Measurements from ENCODE around the gene MACC1. TPM values are rescaled to one million over a fixed set of nuclear protein-coding genes. Genes with fewer than 3 reads are reported as not detected.

The MACC1 gene
- total and polyA plus RNA-seq, 9 of the 15 experiments (the other 6 are each of a cell fraction or from before 2014, with no cell fraction given): 5.9 to 30.2 (median 10.4) TPM

- no TSS peak for BruUV-seq (replicated peaks)
- no peak for FAIRE-seq
- Histone ChIP-seq H3K9me3 (replicated peaks; ENCODE audit: control insufficient read depth, insufficient read depth, low read depth, low read length) (no peaks in the 10 kb centered on the region), H3K27ac (ENCODE audit: extremely low read depth, low read depth, low read length) (no peak overlapping the region), H4K20me1 (replicated peaks; ENCODE audit: control insufficient read depth, insufficient read depth, low read length) (no peaks in the 10 kb centered on the region), H2AFZ (ENCODE audit: low read depth, low read length) (no peak overlapping the region), H3K36me3 (ENCODE audit: control insufficient read depth, insufficient read depth, low read length) (no peaks in the 10 kb centered on the region; the same call in 2 of the 3 replicates), H3K9ac (ENCODE audit: insufficient read depth in 1 of 2, low read depth in 2 of 2, low read length in 2 of 2) (no peak overlapping the region), H3K9me1 (ENCODE audit: control insufficient read depth, insufficient read depth, low read length) (no peaks in the 10 kb centered on the region), H3K4me2 (ENCODE audit: insufficient read depth, low read length) (no peak overlapping the region), H3K79me2 (ENCODE audit: control insufficient read depth, insufficient read depth, low read length) (no peaks in the 10 kb centered on the region), H3K4me3 (no peak overlapping the region), H3K4me1 (replicated peaks in 1 of 2; ENCODE audit: control insufficient read depth in 2 of 2, insufficient read depth in 2 of 2, low read length in 2 of 2) (no peaks in the 10 kb centered on the region), H3K27me3 (ENCODE audit: control insufficient read depth in 2 of 2, insufficient read depth in 2 of 2, low read length in 2 of 2) (no peaks in the 10 kb centered on the region)
- TF ChIP-seq GTF2A2 (tag; IDR thresholded peaks at IDR 0.05): no peak
- TF ChIP-seq SREBF2 (CRISPR knock-in tag; IDR thresholded peaks at IDR 0.05): no peak
- TF ChIP-seq ARID2 (IDR thresholded peaks at IDR 0.05): no peak
- no peak for TF ChIP-seq NELFE (IDR thresholded peaks at IDR 0.05; ENCODE audit: insufficient read depth, insufficient read length)
- no peak for TF ChIP-seq ZNF140 (CRISPR knock-in tag; IDR thresholded peaks at IDR 0.05)
- TF ChIP-seq TRIM24 (IDR thresholded peaks at IDR 0.05): no peak
- intact Hi-C loops (cut with micrococcal nuclease) (loop anchor here (5.0 kb wide), 1 partner anchor 422 kb away; no protein-coding TSS in a partner anchor), in situ Hi-C loops (cut with MboI) (loop anchor here (25.0 kb wide), 1 partner anchor 412 kb away; the partner anchor contains the start of gene TMEM196)
- CTCF ChIA-PET (ENCODE audit: low intra/inter-chr PET ratio): no interaction called here
- POLR2A ChIA-PET: interaction anchor here (0.8 kb wide), 2 partner anchors 46 to 152 kb away, joined by 3 to 4 read pairs; no protein-coding TSS in a partner anchor
- WGBS (ENCODE audit: insufficient coverage, low coverage, missing lambda C conversion rate): 56% methylated on average over 2 of the region's 2 CpGs
- no peak for DNase-seq (ENCODE audit: extremely low read depth in 1 of 4, low spot score in 3 of 4)
- no peak for ATAC-seq
Observed at GRCh38 chr7:20173828-20174227, 43.4 kb downstream of the MACC1 start.
